ENCODE results near the gene PEX6. TPM values are rescaled to one million over a fixed set of nuclear protein-coding genes. Genes with fewer than 3 reads are reported as not detected.

The PEX6 gene
- polyA plus RNA-seq, 3 donors = 10.6 to 16.2 (median 15.5) TPM

- no peak for TF ChIP-seq CTCF (IDR thresholded peaks at IDR 0.05)
- Histone ChIP-seq H3K9me3 (replicated peaks in 1 of 2; ENCODE audit: control insufficient read depth in 1 of 2, insufficient read depth in 1 of 2, low read length in 2 of 2) (no peaks in the 10 kb centered on the region), H3K79me2 (ENCODE audit: insufficient read depth, low read length) (peaks cover 34% of the 10 kb centered on the region), H3K27me3 (ENCODE audit: control insufficient read depth in 2 of 2, insufficient read depth in 2 of 2, low read length in 2 of 2) (no peaks in the 10 kb centered on the region), H3K9ac (ENCODE audit: insufficient read depth, low read length, poor library complexity, severe bottlenecking) (no peak overlapping the region), H3K4me1 (ENCODE audit: control insufficient read depth in 1 of 2, insufficient read depth in 2 of 2, low read length in 2 of 2) (peaks cover 28 to 34% of the 10 kb centered on the region in 2 donors), H2AFZ (ENCODE audit: insufficient read depth, low read depth, low read length, poor library complexity, severe bottlenecking) (no peak overlapping the region), H3K27ac (ENCODE audit: low read depth in 1 of 2, low read length in 2 of 2) (no peak overlapping the region), H3K4me3 (replicated peaks in 1 of 3; ENCODE audit: low read depth in 2 of 3, low read length in 3 of 3) (no peak overlapping the region), H4K20me1 (ENCODE audit: insufficient read depth, low read length) (peaks cover 14% of the 10 kb centered on the region), H3K36me3 (replicated peaks in 1 of 2; ENCODE audit: control insufficient read depth in 1 of 2, insufficient read depth in 2 of 2, low read length in 2 of 2) (peaks cover 0 to 8% of the 10 kb centered on the region in 2 donors), H3K4me2 (replicated peaks; ENCODE audit: extremely low read depth, low read length, poor library complexity, severe bottlenecking) (no peak overlapping the region)
- Mint-ChIP-seq H3K9me3 (peaks cover 0 to 1% (median 0%) of the 10 kb centered on the region in 7 donors), H3K4me1 (peaks cover 37% of the 10 kb centered on the region), H3K4me3 (no peak overlapping the region), H3K36me3 (peaks cover 4 to 26% of the 10 kb centered on the region in 2 donors), H3K27me3 (ENCODE audit: low read depth in 3 of 3) (no peaks in the 10 kb centered on the region), H3K27ac (peak overlapping the region in 1 of 7 donors; percentile 72)
- intact Hi-C loops (cut with micrococcal nuclease) = loop anchor here (5.0 kb wide), 3 partner anchors 37 to 43 kb away; partner anchors contain the start of genes KLHDC3 (in 2 of the 2) and MEA1 (in 2 of the 2)
- no peak for DNase-seq
- WGBS (ENCODE audit: insufficient coverage) = 100% methylated on average over 3 of the region's 5 CpGs
These were observed 4.0 kb downstream of the PEX6 start for GRCh38 chr6:42974919-42975505.

- no peak for TF ChIP-seq CTCF (IDR thresholded peaks at IDR 0.05)
- H3K27ac ChIP-seq (ENCODE audit: low read depth in 1 of 2, low read length in 2 of 2) = no peak overlapping the region
- Mint-ChIP-seq H3K27ac (peak overlapping the region in 2 of 7 donors; percentile 43 to 51), H3K36me3 (peaks cover 9 to 37% of the 10 kb centered on the region in 2 donors), H3K4me1 (peaks cover 30% of the 10 kb centered on the region), H3K9me3 (peaks cover 0 to 1% (median 0%) of the 10 kb centered on the region in 7 donors), H3K4me3 (no peak overlapping the region), H3K27me3 (ENCODE audit: low read depth in 3 of 3) (no peaks in the 10 kb centered on the region)
- H3K4me1 ChIP-seq (ENCODE audit: control insufficient read depth in 1 of 2, insufficient read depth in 2 of 2, low read length in 2 of 2) = peaks cover 20 to 26% of the 10 kb centered on the region in 2 donors
- peaks cover 14% of the 10 kb centered on the region for H4K20me1 ChIP-seq (ENCODE audit: insufficient read depth, low read length)
- H3K9ac ChIP-seq (ENCODE audit: insufficient read depth, low read length, poor library complexity, severe bottlenecking) = no peak overlapping the region
- H3K27me3 ChIP-seq (ENCODE audit: control insufficient read depth in 2 of 2, insufficient read depth in 2 of 2, low read length in 2 of 2) = no peaks in the 10 kb centered on the region
- no peaks in the 10 kb centered on the region for H3K9me3 ChIP-seq (replicated peaks in 1 of 2; ENCODE audit: control insufficient read depth in 1 of 2, insufficient read depth in 1 of 2, low read length in 2 of 2)
- H3K36me3 ChIP-seq (replicated peaks in 1 of 2; ENCODE audit: control insufficient read depth in 1 of 2, insufficient read depth in 2 of 2, low read length in 2 of 2) = peaks cover 8 to 17% of the 10 kb centered on the region in 2 donors
- peaks cover 31% of the 10 kb centered on the region for H3K79me2 ChIP-seq (ENCODE audit: insufficient read depth, low read length)
- no peak overlapping the region for H2AFZ ChIP-seq (ENCODE audit: insufficient read depth, low read depth, low read length, poor library complexity, severe bottlenecking)
- intact Hi-C loops (cut with micrococcal nuclease) = no loop called here
- no peak overlapping the region for H3K4me2 ChIP-seq (replicated peaks; ENCODE audit: extremely low read depth, low read length, poor library complexity, severe bottlenecking)
- WGBS (ENCODE audit: insufficient coverage) = no CpG with 5 or more reads among the region's 3 CpGs
- DNase-seq = no peak
- H3K4me3 ChIP-seq (replicated peaks in 1 of 3; ENCODE audit: low read depth in 2 of 3, low read length in 3 of 3) = no peak overlapping the region
These were observed 5.1 kb downstream of the PEX6 start for GRCh38 chr6:42973926-42974325.

Measured in CD14-positive monocyte (primary cell).